GM12878 (cell line): ENCODE data around the gene NPBWR2. TPM values are rescaled to one million over a fixed set of nuclear protein-coding genes. Genes with fewer than 3 reads are reported as not detected.

Experiments
- ATAC-seq: fragments of 200-7000 bp; cut with Tn5 transposase; 3 replicates; pipeline ENCODE4 v1.9.1; 2020; ENCODE audit warnings: mild to moderate bottlenecking, moderate library complexity
- BruUV-seq: library from RNA; stranded (reverse); fragments of 400-500 nt; replicated peaks from 2 replicates; lab custom pipeline; 2021; lab: Mats Ljungman, UMichigan
- CTCF ChIA-PET: fragments of 300-600 bp; sonication (Branson Sonifier 250); formaldehyde crosslinking; extraction: SDS; loops from one replicate; lab custom pipeline; 2021; ENCODE audit warnings: inconsistent platforms; lab: Yijun Ruan, JAX
- POLR2A ChIA-PET: fragments of 350-600 bp; formaldehyde crosslinking; extraction: SDS; loops from one replicate; lab custom pipeline; 2021; ENCODE audit warnings: inconsistent platforms; lab: Charles Lee
- RAD21 ChIA-PET: fragments of 300-600 bp; sonication (Branson Sonifier 250); formaldehyde crosslinking; loops from one replicate; lab custom pipeline; 2023; ENCODE audit warnings: antibody characterized with exemption; ENCODE audit not compliant: unreplicated experiment; lab: Charles Lee
- SMC1A ChIA-PET: fragments of 300-600 bp; sonication (Branson Sonifier 250); formaldehyde crosslinking; loops from one replicate; lab custom pipeline; 2023; ENCODE audit not compliant: unreplicated experiment, uncharacterized antibody; lab: Charles Lee
- DNase-seq: peaks from one replicate; pipeline ENCODE4 v3.0.0-alpha.2; 2011; ENCODE audit warnings: low read depth, low spot score
- FAIRE-seq: peaks from 3 replicates; lab custom pipeline; 2011; peaks lifted over from hg19 to GRCh38; lab: Jason Lieb, UNC
- H2AFZ ChIP-seq: 2 replicates; pipeline ENCODE4 v1.6.0; 2011; ENCODE audit warnings: low read depth, low read length, control low read depth; ENCODE audit not compliant: control insufficient read depth
- H3K27ac ChIP-seq: 2 replicates; pipeline ENCODE4 v1.5.1; 2011; ENCODE audit warnings: control low read depth; ENCODE audit not compliant: control insufficient read depth, insufficient read depth
- H3K27me3 ChIP-seq, 2 experiments: replicated peaks in 1 of 2; 2 replicates each; pipeline versions ENCODE4 v1.6.0 to v1.6.1; 2011; ENCODE audit warnings: low read length in 1 of 2; ENCODE audit not compliant: control insufficient read depth in 2 of 2, insufficient read depth in 2 of 2
- H3K36me3 ChIP-seq, 2 experiments: 2 replicates each; pipeline ENCODE4 v1.5.1; 2011; ENCODE audit warnings: low read length in 1 of 2; ENCODE audit not compliant: control insufficient read depth in 2 of 2, insufficient read depth in 2 of 2
- H3K4me1 ChIP-seq: 2 replicates; pipeline ENCODE4 v1.6.1; 2011; ENCODE audit warnings: mild to moderate bottlenecking, low read length, moderate library complexity, mixed read lengths; ENCODE audit not compliant: control insufficient read depth, insufficient read depth
- H3K4me2 ChIP-seq: 2 replicates; pipeline ENCODE4 v1.6.0; 2011; ENCODE audit warnings: control low read depth; ENCODE audit not compliant: control insufficient read depth, insufficient read depth
- H3K4me3 ChIP-seq: fragments of 200-600 bp; sonication (generic); 2 replicates; pipeline ENCODE4 v1.5.1; 2016
- H3K79me2 ChIP-seq: 2 replicates; pipeline ENCODE4 v1.6.0; 2011; ENCODE audit warnings: low read length; ENCODE audit not compliant: control insufficient read depth, insufficient read depth
- H3K9ac ChIP-seq: 2 replicates; pipeline ENCODE4 v1.8.0; 2011; ENCODE audit warnings: low read length, control low read depth, mixed read lengths; ENCODE audit not compliant: control insufficient read depth, insufficient read depth
- H3K9me3 ChIP-seq: replicated peaks from 3 replicates; pipeline ENCODE4 v1.5.1; 2011; ENCODE audit warnings: mild to moderate bottlenecking, low read length; ENCODE audit not compliant: control insufficient read depth, insufficient read depth
- H4K20me1 ChIP-seq: 2 replicates; pipeline ENCODE4 v1.6.0; 2011; ENCODE audit not compliant: control insufficient read depth, insufficient read depth
- BRCA1 ChIP-seq: IDR thresholded peaks from 2 replicates; pipeline ENCODE4 v1.6.1; 2011; ENCODE audit warnings: low read depth, low read length, improper control_type of control experiment
- CEBPB ChIP-seq, 2 experiments: fragments of 150-350 bp in 1 of 2; IDR thresholded peaks; 2 replicates each; pipeline ENCODE4 v1.6.1; 2012 to 2014; ENCODE audit warnings: low read depth in 2 of 2, low read length in 2 of 2, borderline replicate concordance in 1 of 2, inconsistent platforms in 1 of 2
- CREB1 ChIP-seq: IDR thresholded peaks from 2 replicates; pipeline ENCODE4 v1.6.1; 2012; ENCODE audit warnings: low read depth, mild to moderate bottlenecking, inconsistent platforms
- EGR1 ChIP-seq, 2 experiments: IDR thresholded peaks; 1 replicate in 1 of 2; 2 replicates in 1 of 2; pipeline ENCODE4 v1.6.1; 2011 to 2012; ENCODE audit warnings: low read depth in 2 of 2, low read length in 2 of 2, borderline replicate concordance in 1 of 2, mild to moderate bottlenecking in 1 of 2, moderate library complexity in 1 of 2
- ESRRA ChIP-seq: IDR thresholded peaks from 2 replicates; pipeline ENCODE4 v1.6.1; 2012; ENCODE audit warnings: mild to moderate bottlenecking, low read length, improper control_type of control experiment
- HDAC2 ChIP-seq: fragments of 200-600 bp; sonication (generic); IDR thresholded peaks from 2 replicates; pipeline ENCODE4 v1.6.1; 2017
- PKNOX1 ChIP-seq: fragments of 450-650 bp; IDR thresholded peaks from 2 replicates; pipeline ENCODE4 v1.6.1; 2016; ENCODE audit warnings: mild to moderate bottlenecking
- SMC3 ChIP-seq: IDR thresholded peaks from 2 replicates; pipeline ENCODE4 v1.6.1; 2011; ENCODE audit warnings: low read length, improper control_type of control experiment, borderline replicate concordance
- SUZ12 ChIP-seq: fragments of 200-600 bp; sonication (generic); IDR thresholded peaks from one replicate; pipeline ENCODE4 v1.6.1; 2018; ENCODE audit warnings: antibody characterized with exemption, mild to moderate bottlenecking; ENCODE audit not compliant: unreplicated experiment
- WGBS: methylation state at CpG from one replicate; pipeline ENCODE4 v1.1.6; 2016; ENCODE audit warnings: low lambda C conversion rate; ENCODE audit not compliant: insufficient replicate concordance, insufficient coverage; ENCODE audit errors: missing lambda C conversion rate; 5-methylcytosine and 5-hydroxymethylcytosine counted together
- in situ Hi-C: fragments of 300-500 bp; cut with MboI; formaldehyde crosslinking; loops from 9 replicates; pipeline ENCODE4 v1.14.3; 2018; ENCODE audit warnings: mixed read lengths
- intact Hi-C: fragments of 100-400 bp; cut with micrococcal nuclease; formaldehyde crosslinking; loops from one replicate; pipeline ENCODE4 v1.14.2; 2022; ENCODE audit not compliant: unreplicated experiment
- polyA plus RNA-seq, 11 experiments: library from polyadenylated mRNA; depleted of rRNA in 4 of 11; unstranded in 6 of 11; stranded (reverse) in 5 of 11; fragments of >200 nt; fragmentation: Nextera tagmentation in 4 of 11; fragmentation: Illumina TruSeq in 1 of 11; extraction: Ambion mirVana in 4 of 11; extraction: Trizol in 1 of 11; gene quantifications; 1 replicate in 1 of 11; 2 replicates in 10 of 11; pipeline versions ENCODE4 v1.2.1 to v1.2.3, GENCODE V29; 2011 to 2016; ENCODE audit warnings: inconsistent platforms in 2 of 11, missing spikeins in 2 of 11, low read depth in 1 of 11
- total RNA-seq, 4 experiments: library from RNA; depleted of rRNA in 3 of 4; stranded (reverse); fragments of >200 nt in 3 of 4; fragmentation: Illumina TruSeq in 1 of 4; extraction: Trizol in 1 of 4; gene quantifications; 2 replicates each; pipeline versions ENCODE4 v1.2.1 to v1.2.3, GENCODE V29; 2013 to 2021

NPBWR2 gene
- total and polyA plus RNA-seq, 10 of the 15 experiments (the other 5 are each of a cell fraction or from before 2014, with no cell fraction given) = not detected

- SMC1A ChIA-PET = no interaction called here
- no TSS peak for BruUV-seq
- H3K9me3 ChIP-seq = peaks cover 7% of the 10 kb centered on the region; the same call in 1 of the 3 replicates
- no peak for DNase-seq
- H3K36me3 ChIP-seq = no peaks in the 10 kb centered on the region
- TF ChIP-seq EGR1 (IDR thresholded peaks at IDR 0.05; ENCODE audit: borderline replicate concordance in 1 of 2, low read depth in 2 of 2, low read length in 2 of 2) = no peak
- TF ChIP-seq CEBPB (IDR thresholded peaks at IDR 0.05; ENCODE audit: borderline replicate concordance in 1 of 2, low read depth in 2 of 2, low read length in 2 of 2) = no peak
- TF ChIP-seq CREB1 = no peak
- TF ChIP-seq SMC3 = no peak
- TF ChIP-seq HDAC2 = no peak
- no peak for TF ChIP-seq BRCA1
- TF ChIP-seq ESRRA = no peak
- TF ChIP-seq SUZ12 = no peak
- TF ChIP-seq PKNOX1 = no peak
- no peaks in the 10 kb centered on the region for H3K27me3 ChIP-seq
- intact Hi-C loops = no loop called here
- no peaks in the 10 kb centered on the region for H3K79me2 ChIP-seq
- CTCF ChIA-PET = no interaction called here
- no peak overlapping the region for H3K9ac ChIP-seq
- RAD21 ChIA-PET = no interaction called here
- no peak overlapping the region for H3K27ac ChIP-seq
- in situ Hi-C loops = no loop called here
- 71% methylated on average over 17 of the region's 19 CpGs for WGBS
- H2AFZ ChIP-seq = no peak overlapping the region
- POLR2A ChIA-PET = interaction anchor here (0.5 kb wide), 1 partner anchor 32 kb away, joined by 3 read pairs; no protein-coding TSS in a partner anchor
- H3K4me1 ChIP-seq = peaks cover 7% of the 10 kb centered on the region
- no peaks in the 10 kb centered on the region for H4K20me1 ChIP-seq
- no peak; the same call in 2 of the 3 replicates for ATAC-seq
- H3K4me2 ChIP-seq = no peak overlapping the region
- FAIRE-seq = no peak
- no peak overlapping the region for H3K4me3 ChIP-seq
Measured at GRCh38 chr20:64091340-64091739, 16.0 kb downstream of the NPBWR2 start.
